Right kidney (tissue), 1 donor: ENCODE measurements around the gene ZNF274.
"Not testable (repeated sequence)": the region's sequence is repeated elsewhere in the genome, so short reads cannot be mapped to it uniquely, and the experiment has no call there.

Source experiments
- DNase-seq: peaks from one replicate; pipeline ENCODE4 v3.0.0-alpha.2; 2016

ZNF274 gene

DNA sequence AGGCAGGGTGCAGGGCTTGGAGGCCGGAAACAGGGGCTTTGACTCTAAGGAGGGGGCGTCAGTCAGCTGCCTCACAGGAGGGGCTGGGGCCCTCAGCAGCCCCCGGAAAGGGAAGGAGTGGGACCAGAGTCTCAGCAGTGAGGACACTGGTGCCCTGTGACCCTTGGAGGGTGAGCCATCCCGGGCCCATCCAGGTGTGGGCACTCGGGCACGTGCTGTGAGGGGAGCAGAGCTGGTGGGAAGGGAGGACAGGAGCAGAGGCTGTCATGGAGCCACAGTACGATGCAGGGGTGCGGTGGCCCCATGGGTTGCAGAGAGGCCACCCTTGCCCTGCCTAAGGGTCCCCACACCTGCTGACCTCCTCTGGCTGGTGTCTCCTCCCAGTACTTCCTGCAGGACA is 26.7 kb downstream of the ZNF274 start:
- DNase-seq = no peak

DNA sequence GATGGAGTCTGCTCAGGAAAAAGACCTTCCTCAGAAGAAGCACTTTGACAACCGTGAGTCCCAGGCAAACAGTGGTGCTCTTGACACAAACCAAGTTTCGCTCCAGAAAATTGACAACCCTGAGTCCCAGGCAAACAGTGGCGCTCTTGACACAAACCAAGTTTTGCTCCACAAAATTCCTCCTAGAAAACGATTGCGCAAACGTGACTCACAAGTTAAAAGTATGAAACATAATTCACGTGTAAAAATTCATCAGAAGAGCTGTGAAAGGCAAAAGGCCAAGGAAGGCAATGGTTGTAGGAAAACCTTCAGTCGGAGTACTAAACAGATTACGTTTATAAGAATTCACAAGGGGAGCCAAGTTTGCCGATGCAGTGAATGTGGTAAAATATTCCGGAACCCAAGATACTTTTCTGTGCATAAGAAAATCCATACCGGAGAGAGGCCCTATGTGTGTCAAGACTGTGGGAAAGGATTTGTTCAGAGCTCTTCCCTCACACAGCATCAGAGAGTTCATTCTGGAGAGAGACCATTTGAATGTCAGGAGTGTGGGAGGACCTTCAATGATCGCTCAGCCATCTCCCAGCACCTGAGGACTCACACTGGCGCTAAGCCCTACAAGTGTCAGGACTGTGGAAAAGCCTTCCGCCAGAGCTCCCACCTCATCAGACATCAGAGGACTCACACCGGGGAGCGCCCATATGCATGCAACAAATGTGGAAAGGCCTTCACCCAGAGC is 29.6 kb downstream of the ZNF274 start:
- no peak for DNase-seq

DNA sequence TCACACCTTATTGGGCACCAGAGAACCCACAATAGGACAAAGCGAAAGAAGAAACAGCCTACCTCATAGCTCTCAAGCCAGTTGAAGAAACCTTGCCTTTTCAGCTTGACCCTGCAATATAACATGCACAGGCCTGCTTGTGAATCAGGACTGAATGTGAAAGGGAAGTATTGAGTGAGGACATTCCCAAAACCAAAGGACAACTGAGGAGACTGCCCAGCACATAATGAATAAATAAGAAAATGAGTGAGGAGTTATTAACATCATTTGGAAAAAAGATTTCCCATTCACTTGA is 30.2 kb downstream of the ZNF274 start:
- DNase-seq = no peak

DNA sequence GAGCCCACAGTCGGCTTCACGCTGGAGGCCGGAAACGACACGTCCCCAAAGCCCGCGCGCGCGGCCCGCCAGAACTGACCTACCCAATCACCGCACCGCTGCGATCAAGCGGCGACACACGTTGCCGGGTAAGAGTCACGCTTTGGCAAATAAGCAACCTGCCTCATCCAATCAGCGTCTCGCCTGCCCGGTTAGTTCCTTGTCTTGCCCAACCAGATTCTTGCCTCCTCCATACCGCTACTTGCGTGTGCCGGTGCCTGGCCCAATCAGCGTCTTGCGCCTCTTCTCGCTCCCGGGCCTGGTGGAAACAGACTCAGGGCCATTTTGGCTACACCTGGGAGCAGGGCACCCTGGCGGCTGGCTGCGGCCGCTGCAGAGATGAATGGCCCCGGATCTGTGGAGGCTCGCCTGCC is 34.2 kb downstream of the ZNF274 start:
- DNase-seq = no peak

GRCh38 chr19:58217607-58218391 is 34.9 kb downstream of the ZNF274 start:
- no peak for DNase-seq

DNA sequence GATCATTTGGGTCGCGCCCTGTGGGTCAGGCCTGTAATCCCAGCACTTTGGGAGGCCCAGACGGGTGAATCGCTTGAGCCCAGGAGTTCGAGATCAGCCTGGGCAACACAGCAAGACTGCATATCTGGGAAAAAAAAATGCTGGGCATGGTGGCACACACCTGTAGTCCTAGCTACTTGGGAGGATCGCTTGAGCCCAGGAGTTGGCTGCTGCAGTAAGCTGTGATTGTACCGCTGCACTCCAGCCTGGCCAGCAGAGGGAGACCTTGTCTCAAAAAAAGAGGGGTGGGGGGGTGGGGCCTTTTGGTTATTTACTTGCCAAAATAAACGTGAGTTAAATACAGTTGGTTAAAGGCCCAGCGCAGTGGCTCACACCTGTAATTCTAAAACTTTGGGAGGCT is 36.0 kb downstream of the ZNF274 start:
- no peak for DNase-seq

DNA sequence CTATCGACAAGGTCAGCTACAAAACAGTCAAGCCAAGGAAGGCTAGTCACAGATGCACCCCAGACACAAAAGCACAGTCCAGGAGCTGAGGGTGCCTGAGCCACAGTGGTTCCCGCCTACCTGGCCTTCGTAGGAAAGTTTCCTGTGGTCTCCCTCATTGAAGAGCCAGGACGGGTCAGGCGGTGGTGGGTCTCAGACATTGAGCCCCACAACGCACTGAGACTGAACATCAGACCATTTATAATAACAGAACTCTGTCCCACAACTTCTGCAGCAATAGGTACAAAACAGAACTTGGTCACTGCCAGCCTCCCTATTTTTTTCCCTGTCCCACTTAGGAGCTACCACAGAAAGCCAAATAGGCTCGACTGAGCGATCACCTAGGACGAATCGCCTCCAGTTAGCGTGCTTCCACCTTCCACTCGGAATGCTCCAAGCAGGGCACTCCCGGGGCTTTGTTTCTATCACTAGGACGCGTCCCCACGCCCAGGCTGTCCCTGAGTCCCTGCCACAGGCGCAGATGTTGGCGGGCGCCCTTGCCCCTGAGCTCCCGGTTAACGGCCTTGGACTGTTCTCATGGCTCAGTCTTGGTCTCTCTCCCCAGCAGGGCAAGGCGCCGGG is 45.2 kb downstream of the ZNF274 start:
- DNase-seq = no peak

- peak; percentile 93 for DNase-seq
These were observed 45.9 kb downstream of the ZNF274 start, which contains the start of gene ZNF544 for GRCh38 chr19:58228585-58229254. Gene ZNF544, plus strand, starts transcription at chr19:58228914. Its CDS starts 15,110 bp downstream, at chr19:58244024.

- DNase-seq = no peak
These were observed 46.4 kb downstream of the ZNF274 start for GRCh38 chr19:58229255-58229639.

GRCh38 chr19:58237324-58237723 is 54.5 kb downstream of the ZNF274 start:
- DNase-seq = no peak

DNA sequence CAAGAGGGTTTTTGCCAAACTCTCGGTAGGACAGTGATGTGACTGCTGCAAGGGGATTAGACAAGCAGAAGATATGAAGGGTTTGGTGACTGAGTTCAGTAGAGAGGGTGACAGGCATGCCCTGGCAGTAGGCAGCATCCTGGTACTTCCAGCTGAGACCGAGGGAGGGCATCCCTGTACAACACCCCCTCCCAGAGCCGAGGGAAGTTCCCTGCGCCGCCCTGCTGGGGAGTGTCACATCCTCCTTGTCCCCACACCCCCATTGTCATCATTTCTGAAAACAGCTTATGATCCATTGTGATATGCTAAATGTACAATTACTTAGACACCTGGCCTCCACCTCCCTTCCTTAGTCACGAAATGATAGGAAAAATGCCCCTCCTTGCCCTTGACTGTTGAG is 60.5 kb downstream of the ZNF274 start:
- DNase-seq = no peak

- DNase-seq = no peak
These were observed 66.0 kb downstream of the ZNF274 start for GRCh38 chr19:58248886-58249285.

DNA sequence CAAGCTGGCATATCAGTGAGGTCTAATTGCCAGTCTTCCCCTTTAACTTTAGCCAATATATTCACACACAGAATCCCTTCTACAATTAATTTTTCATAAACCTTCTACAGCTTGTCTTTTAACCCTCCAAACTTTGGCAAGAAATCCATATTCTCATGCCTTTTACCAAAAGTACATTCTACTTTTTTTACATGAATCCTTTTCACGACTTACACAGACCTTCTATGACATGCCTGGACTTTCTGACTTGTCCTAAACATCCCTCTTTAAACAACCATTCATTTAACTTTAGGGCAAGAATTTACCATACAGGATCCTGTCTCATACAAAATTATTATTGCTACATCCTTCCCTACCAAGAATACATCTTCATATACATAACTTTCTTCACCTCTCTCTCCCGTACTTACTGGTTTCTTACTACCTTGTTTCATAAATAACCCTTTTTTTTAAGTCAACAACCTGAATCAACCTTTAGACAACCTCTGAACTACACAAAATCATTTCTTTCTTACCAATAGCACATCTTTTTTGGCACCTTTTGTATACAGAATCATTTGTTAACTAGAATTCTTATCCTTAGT is 69.3 kb downstream of the ZNF274 start:
- no peak for DNase-seq

- DNase-seq = not testable (repeated sequence)
These were observed 75.4 kb downstream of the ZNF274 start for GRCh38 chr19:58258259-58258658.

- DNase-seq = no peak
These were observed 78.7 kb downstream of the ZNF274 start for GRCh38 chr19:58261600-58261967.

- no peak for DNase-seq
These were observed 79.4 kb downstream of the ZNF274 start for GRCh38 chr19:58261968-58262921.

- no peak for DNase-seq
These were observed 80.0 kb downstream of the ZNF274 start for GRCh38 chr19:58262922-58263296.
